PC-9 (cell line): ENCODE measurements around the gene MORN4. TPM values are rescaled to one million over a fixed set of nuclear protein-coding genes. Genes with fewer than 3 reads are reported as not detected.
"Not testable (repeated sequence)": the region's sequence is repeated elsewhere in the genome, so short reads cannot be mapped to it uniquely, and the experiment has no call there.

ENCODE experiments used
- BruUV-seq: library from RNA; stranded (reverse); fragments of 400-500 nt; replicated peaks from 2 replicates; lab custom pipeline; 2021; lab: Mats Ljungman, UMichigan
- CTCF ChIA-PET: fragments of 300-600 bp; sonication (Branson Sonifier 250); formaldehyde crosslinking; loops from one replicate; lab custom pipeline; 2022; ENCODE audit warnings: antibody characterized with exemption; lab: Charles Lee
- POLR2A ChIA-PET: fragments of 300-600 bp; sonication (Branson Sonifier 250); formaldehyde crosslinking; loops from one replicate; lab custom pipeline; 2022; ENCODE audit warnings: antibody characterized with exemption; ENCODE audit not compliant: unreplicated experiment; lab: Charles Lee
- DNase-seq, 2 experiments: peaks; one replicate each; pipeline versions ENCODE4 v3.0.0 to v3.0.0-alpha.2; 2015 to 2022; ENCODE audit warnings: mixed read lengths in 1 of 2
- H2AFZ ChIP-seq: fragments of 200-600 bp; sonication (generic); 2 replicates; pipeline ENCODE4 v1.8.1; 2017; ENCODE audit warnings: antibody characterized with exemption
- H3F3A ChIP-seq: fragments of 200-600 bp; sonication (generic); 2 replicates; pipeline ENCODE4 v1.8.1; 2017; ENCODE audit warnings: antibody characterized with exemption, mild to moderate bottlenecking, low read depth; ENCODE audit not compliant: insufficient read depth
- H3K27ac ChIP-seq: fragments of 200-600 bp; sonication (generic); 2 replicates; pipeline ENCODE4 v1.6.1; 2016; ENCODE audit warnings: mixed run types
- H3K27me3 ChIP-seq: fragments of 200-600 bp; sonication (generic); 2 replicates; pipeline ENCODE4 v1.6.1; 2016; ENCODE audit warnings: low read depth, mixed run types; ENCODE audit not compliant: insufficient read depth
- H3K36me3 ChIP-seq: fragments of 200-600 bp; sonication (generic); 2 replicates; pipeline ENCODE4 v1.6.1; 2016; ENCODE audit warnings: low read depth, mixed run types
- H3K4me1 ChIP-seq: fragments of 200-600 bp; sonication (generic); replicated peaks from 2 replicates; pipeline ENCODE4 v1.6.1; 2016; ENCODE audit warnings: mixed run types; ENCODE audit not compliant: insufficient read depth
- H3K4me2 ChIP-seq: fragments of 200-600 bp; sonication (generic); 2 replicates; pipeline ENCODE4 v1.6.1; 2017; ENCODE audit warnings: mixed run types
- H3K4me3 ChIP-seq: fragments of 200-600 bp; sonication (generic); 2 replicates; pipeline ENCODE4 v1.6.1; 2016; ENCODE audit warnings: mixed run types
- H3K79me2 ChIP-seq: fragments of 200-600 bp; sonication (generic); 2 replicates; pipeline ENCODE4 v1.6.1; 2017; ENCODE audit warnings: low read depth, mixed run types
- H3K9me2 ChIP-seq: fragments of 200-600 bp; sonication (generic); 2 replicates; pipeline ENCODE4 v1.8.1; 2017; ENCODE audit warnings: mild to moderate bottlenecking; ENCODE audit not compliant: insufficient read depth
- H3K9me3 ChIP-seq: fragments of 200-600 bp; sonication (generic); 2 replicates; pipeline ENCODE4 v1.8.1; 2016; ENCODE audit warnings: low read depth; ENCODE audit not compliant: insufficient read depth
- H4K20me1 ChIP-seq: fragments of 200-600 bp; sonication (generic); 2 replicates; pipeline ENCODE4 v1.8.1; 2017; ENCODE audit not compliant: insufficient read depth
- EZH2 ChIP-seq: fragments of 200-600 bp; sonication (generic); IDR thresholded peaks from 2 replicates; pipeline ENCODE4 v1.8.0; 2017; ENCODE audit warnings: antibody characterized with exemption, low read depth
- intact Hi-C: fragments of 100-400 bp; cut with micrococcal nuclease; formaldehyde crosslinking; loops from one replicate; pipeline ENCODE4 v1.10.0; 2022; ENCODE audit not compliant: unreplicated experiment
- total RNA-seq: library from RNA; stranded (reverse); gene quantifications from 2 replicates; pipeline ENCODE4 v1.2.3, GENCODE V29; 2021
- TF ChIP-seq, protein P1 (sequence below): fragments of 200-600 bp; sonication (generic); conservative IDR thresholded peaks from 2 replicates; pipeline ENCODE4 v1.6.1; 2017; ENCODE audit warnings: mixed run types, antibody characterized with exemption, mild to moderate bottlenecking, moderate library complexity

The MORN4 gene
- total RNA-seq, 1 experiment from 2014 or later = 10.0 TPM

DNA sequence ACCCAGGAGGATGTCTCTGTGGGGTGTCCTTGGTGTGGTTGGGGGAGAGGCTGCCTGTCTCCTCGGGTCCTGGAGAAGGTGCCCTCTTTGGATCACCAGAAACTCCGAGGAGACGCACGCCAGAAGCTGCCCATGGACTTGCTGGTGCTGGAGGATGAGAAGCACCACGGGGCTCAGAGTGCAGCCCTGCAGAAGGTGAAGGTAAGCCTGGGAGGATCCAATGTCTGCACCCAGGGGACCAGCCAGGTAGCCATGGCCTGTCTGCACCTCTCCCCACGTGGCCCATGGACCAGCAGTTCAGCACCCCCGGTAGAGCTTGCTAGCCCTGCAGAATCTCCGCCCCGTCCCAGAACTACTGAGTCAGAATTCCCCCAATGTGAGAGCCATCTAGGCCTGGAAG is 55.6 kb downstream of the MORN4 start:
- Histone ChIP-seq H3K4me3 (no peak overlapping the region), H3K27me3 (no peaks in the 10 kb centered on the region), H3K36me3 (no peaks in the 10 kb centered on the region), H4K20me1 (no peaks in the 10 kb centered on the region), H2AFZ (no peak overlapping the region), H3K27ac (no peak overlapping the region), H3K79me2 (no peaks in the 10 kb centered on the region), H3K9me3 (no peaks in the 10 kb centered on the region), H3K9me2 (no peaks in the 10 kb centered on the region), H3K4me1 (peaks cover 27% of the 10 kb centered on the region), H3F3A (peaks cover 22% of the 10 kb centered on the region; the same call in 1 of the 2 replicates), H3K4me2 (no peak overlapping the region)
- CTCF ChIA-PET = interaction anchor here (0.5 kb wide), 1 partner anchor 829 kb away, joined by 4 read pairs; no protein-coding TSS in a partner anchor
- TF ChIP-seq, protein P1, sequence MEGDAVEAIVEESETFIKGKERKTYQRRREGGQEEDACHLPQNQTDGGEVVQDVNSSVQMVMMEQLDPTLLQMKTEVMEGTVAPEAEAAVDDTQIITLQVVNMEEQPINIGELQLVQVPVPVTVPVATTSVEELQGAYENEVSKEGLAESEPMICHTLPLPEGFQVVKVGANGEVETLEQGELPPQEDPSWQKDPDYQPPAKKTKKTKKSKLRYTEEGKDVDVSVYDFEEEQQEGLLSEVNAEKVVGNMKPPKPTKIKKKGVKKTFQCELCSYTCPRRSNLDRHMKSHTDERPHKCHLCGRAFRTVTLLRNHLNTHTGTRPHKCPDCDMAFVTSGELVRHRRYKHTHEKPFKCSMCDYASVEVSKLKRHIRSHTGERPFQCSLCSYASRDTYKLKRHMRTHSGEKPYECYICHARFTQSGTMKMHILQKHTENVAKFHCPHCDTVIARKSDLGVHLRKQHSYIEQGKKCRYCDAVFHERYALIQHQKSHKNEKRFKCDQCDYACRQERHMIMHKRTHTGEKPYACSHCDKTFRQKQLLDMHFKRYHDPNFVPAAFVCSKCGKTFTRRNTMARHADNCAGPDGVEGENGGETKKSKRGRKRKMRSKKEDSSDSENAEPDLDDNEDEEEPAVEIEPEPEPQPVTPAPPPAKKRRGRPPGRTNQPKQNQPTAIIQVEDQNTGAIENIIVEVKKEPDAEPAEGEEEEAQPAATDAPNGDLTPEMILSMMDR = no peak
- TF ChIP-seq EZH2 = no peak
- intact Hi-C loops = no loop called here
- no peak for DNase-seq
- BruUV-seq = no TSS peak
- POLR2A ChIA-PET = no interaction called here

DNA sequence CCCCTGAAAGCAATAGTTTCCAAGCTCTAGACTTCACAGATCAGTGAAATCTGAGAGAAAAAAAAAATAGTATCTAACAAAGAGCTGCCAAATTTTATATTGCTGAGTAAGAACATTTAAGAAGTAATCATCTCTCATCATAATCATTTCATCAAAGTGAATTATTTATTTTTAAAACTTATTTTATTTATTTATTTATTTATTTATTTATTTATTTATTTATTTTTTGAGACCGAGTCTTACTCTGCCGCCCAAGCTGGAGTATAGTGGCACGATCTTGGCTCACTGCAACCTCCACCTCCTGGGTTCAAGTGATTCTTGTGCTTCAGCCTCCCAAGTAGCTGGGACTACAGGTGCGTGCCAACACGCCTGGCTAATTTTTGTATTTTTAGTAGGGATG is 56.8 kb downstream of the MORN4 start:
- H2AFZ ChIP-seq, H3K79me2 ChIP-seq, H3K9me3 ChIP-seq, CTCF ChIA-PET, H3K9me2 ChIP-seq, DNase-seq, H3K4me2 ChIP-seq, H4K20me1 ChIP-seq, POLR2A ChIA-PET, H3K27me3 ChIP-seq, H3K27ac ChIP-seq, BruUV-seq, intact Hi-C loops, H3K4me3 ChIP-seq, H3K36me3 ChIP-seq: not testable (repeated sequence)
- peaks cover 32% of the 10 kb centered on the region; the same call in 1 of the 2 replicates for H3F3A ChIP-seq
- peaks cover 37% of the 10 kb centered on the region for H3K4me1 ChIP-seq

DNA sequence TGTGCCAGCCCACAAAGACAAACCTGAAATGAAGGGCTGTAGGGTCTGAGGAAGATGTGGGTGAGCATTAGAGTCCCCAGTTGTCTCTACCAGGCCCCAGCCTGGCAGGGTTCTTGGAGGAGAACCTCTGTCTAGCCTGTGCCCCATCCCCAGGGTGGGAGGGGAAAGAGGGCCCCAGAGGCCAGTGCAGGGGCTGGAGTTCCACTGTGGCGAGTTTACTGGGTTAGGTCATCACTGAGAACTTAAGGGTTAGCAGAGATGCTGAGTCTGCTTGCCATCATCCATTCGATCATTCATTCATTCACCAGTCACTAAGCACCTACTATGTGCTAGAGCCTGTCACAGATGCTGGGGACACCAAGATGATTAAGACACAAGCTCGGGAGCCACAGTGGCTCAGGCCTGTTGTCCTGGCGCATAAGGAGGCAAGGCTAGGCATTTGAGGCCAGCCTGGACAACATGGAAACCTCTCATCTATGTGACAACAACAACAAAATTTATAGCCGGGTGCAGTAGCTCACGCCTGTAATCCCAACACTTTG is 58.1 kb downstream of the MORN4 start:
- H2AFZ ChIP-seq = no peak overlapping the region
- H4K20me1 ChIP-seq = no peaks in the 10 kb centered on the region
- peak overlapping the region; percentile 35 for H3K27ac ChIP-seq
- peak overlapping the region; percentile 32; the same call in 1 of the 2 replicates for H3K4me2 ChIP-seq
- no peaks in the 10 kb centered on the region for H3K79me2 ChIP-seq
- BruUV-seq = no TSS peak
- H3K4me1 ChIP-seq = peaks cover 50% of the 10 kb centered on the region
- no peaks in the 10 kb centered on the region for H3K27me3 ChIP-seq
- no peak overlapping the region for H3K4me3 ChIP-seq
- no peaks in the 10 kb centered on the region for H3K36me3 ChIP-seq
- H3K9me2 ChIP-seq = no peaks in the 10 kb centered on the region
- TF ChIP-seq, protein P1 = no peak
- TF ChIP-seq EZH2 = no peak
- peaks cover 43% of the 10 kb centered on the region; the same call in 1 of the 2 replicates for H3F3A ChIP-seq
- intact Hi-C loops = loop anchor here (2.0 kb wide), 1 partner anchor 74 kb away; no protein-coding TSS in a partner anchor
- CTCF ChIA-PET = interaction anchor here (0.6 to 1.2 kb wide), 4 partner anchors 21 to 851 kb away, joined by 3 to 9 read pairs (median 4); no protein-coding TSS in a partner anchor
- POLR2A ChIA-PET = interaction anchor here (0.6 to 0.8 kb wide), 5 partner anchors 9 to 732 kb away, joined by 4 to 17 read pairs (median 5); partner anchors contain the start of genes HOGA1 and UBTD1
- no peaks in the 10 kb centered on the region for H3K9me3 ChIP-seq
- DNase-seq = peak in 1 of 2 experiments; percentile 39
